ENCODE data around the gene FLVCR2. TPM values are rescaled to one million over a fixed set of nuclear protein-coding genes. Genes with fewer than 3 reads are reported as not detected.

FLVCR2 gene
- total RNA-seq, 1 donor from 2014 or later = 3.4 TPM

- peaks cover 0 to 6% of the 10 kb centered on the region in 2 donors for H3K4me1 ChIP-seq
- intact Hi-C loops (cut with DNase I) = no loop called here
- no peak for DNase-seq (ENCODE audit: low spot score in 2 of 2)
- no peak overlapping the region for H3K27ac ChIP-seq
- H3K4me3 ChIP-seq = no peak overlapping the region
- TF ChIP-seq CTCF (IDR thresholded peaks at IDR 0.05) = no peak
- no peaks in the 10 kb centered on the region for H3K27me3 ChIP-seq
- H3K9me3 ChIP-seq = no peaks in the 10 kb centered on the region
- H3K36me3 ChIP-seq = peaks cover 24 to 30% of the 10 kb centered on the region in 2 donors
These were observed 69.2 kb downstream of the FLVCR2 start for GRCh38 chr14:75647640-75648039.

- Histone ChIP-seq H3K27ac (no peak overlapping the region), H3K4me3 (no peak overlapping the region), H3K9me3 (no peaks in the 10 kb centered on the region), H3K36me3 (peaks cover 30% of the 10 kb centered on the region in 2 donors), H3K27me3 (no peaks in the 10 kb centered on the region), H3K4me1 (peaks cover 0 to 6% of the 10 kb centered on the region in 2 donors)
- TF ChIP-seq CTCF (IDR thresholded peaks at IDR 0.05) = no peak
- DNase-seq (ENCODE audit: low spot score in 2 of 2) = no peak
- intact Hi-C loops (cut with DNase I) = no loop called here
These were observed 69.8 kb downstream of the FLVCR2 start for GRCh38 chr14:75648066-75648838.

GRCh38 chr14:75649337-75649736, 70.9 kb downstream of the FLVCR2 start:
- Histone ChIP-seq H3K27me3 (no peaks in the 10 kb centered on the region), H3K36me3 (peaks cover 30 to 34% of the 10 kb centered on the region in 2 donors), H3K4me1 (peaks cover 0 to 6% of the 10 kb centered on the region in 2 donors), H3K9me3 (no peaks in the 10 kb centered on the region), H3K4me3 (no peak overlapping the region), H3K27ac (no peak overlapping the region)
- DNase-seq (ENCODE audit: low spot score in 2 of 2) = no peak
- intact Hi-C loops (cut with DNase I) = no loop called here
- no peak for TF ChIP-seq CTCF (IDR thresholded peaks at IDR 0.05)

GRCh38 chr14:75649773-75650172, 71.4 kb downstream of the FLVCR2 start:
- Histone ChIP-seq H3K27ac (no peak overlapping the region), H3K4me1 (peaks cover 0 to 6% of the 10 kb centered on the region in 2 donors), H3K36me3 (peaks cover 30 to 37% of the 10 kb centered on the region in 2 donors), H3K27me3 (no peaks in the 10 kb centered on the region), H3K4me3 (no peak overlapping the region), H3K9me3 (no peaks in the 10 kb centered on the region)
- TF ChIP-seq CTCF (IDR thresholded peaks at IDR 0.05) = no peak
- no peak for DNase-seq (ENCODE audit: low spot score in 2 of 2)
- intact Hi-C loops (cut with DNase I) = loop anchor here (10.0 kb wide), 1 partner anchor 335 kb away; no protein-coding TSS in a partner anchor

- Histone ChIP-seq H3K9me3 (no peaks in the 10 kb centered on the region), H3K4me1 (peaks cover 0 to 6% of the 10 kb centered on the region in 2 donors), H3K36me3 (peaks cover 35 to 37% of the 10 kb centered on the region in 2 donors), H3K27ac (no peak overlapping the region), H3K27me3 (no peaks in the 10 kb centered on the region), H3K4me3 (no peak overlapping the region)
- TF ChIP-seq CTCF (IDR thresholded peaks at IDR 0.05) = no peak
- intact Hi-C loops (cut with DNase I) = loop anchor here (10.0 kb wide), 1 partner anchor 336 kb away; no protein-coding TSS in a partner anchor
- no peak for DNase-seq (ENCODE audit: low spot score in 2 of 2)
These were observed 72.0 kb downstream of the FLVCR2 start for GRCh38 chr14:75650253-75651058.
